Activated CD4-positive, alpha-beta T cell treated with anti-CD3 and anti-CD28 coated beads, Interleukin-2, amount 10 ng/mL, durations not matched to agents 24 days and 14 days (primary cell): Measurements from ENCODE around the gene PRRT1B. TPM values are rescaled to one million over a fixed set of nuclear protein-coding genes. Genes with fewer than 3 reads are reported as not detected.
A peak's percentile ranks its signal among the peaks of the same experiment; 100 is the strongest.
"Not testable (repeated sequence)": the region's sequence is repeated elsewhere in the genome, so short reads cannot be mapped to it uniquely, and the experiment has no call there.

Experiments
- DNase-seq: peaks from one replicate; pipeline ENCODE4 v3.0.0; 2022
- H3K27ac Mint-ChIP-seq: one replicate; pipeline ENCODE4 v1.8.0; 2022; ENCODE audit warnings: mild to moderate bottlenecking, mixed read lengths
- H3K27me3 Mint-ChIP-seq: one replicate; pipeline ENCODE4 v1.8.0; 2022; ENCODE audit warnings: mixed read lengths
- H3K36me3 Mint-ChIP-seq: one replicate; pipeline ENCODE4 v1.8.0; 2022; ENCODE audit warnings: low read depth, mild to moderate bottlenecking, mixed read lengths
- H3K4me1 Mint-ChIP-seq: one replicate; pipeline ENCODE4 v1.8.0; 2021; ENCODE audit warnings: mixed read lengths
- H3K4me3 Mint-ChIP-seq: one replicate; pipeline ENCODE4 v1.8.0; 2022; ENCODE audit warnings: mild to moderate bottlenecking, moderate library complexity, mixed read lengths
- H3K9me3 Mint-ChIP-seq: one replicate; pipeline ENCODE4 v1.8.0; 2021; ENCODE audit warnings: mixed read lengths
- intact Hi-C: fragments of 100-400 bp; cut with micrococcal nuclease; formaldehyde crosslinking; loops from one replicate; pipeline ENCODE4 v1.15.1; 2023
- total RNA-seq: library from RNA; stranded (reverse); gene quantifications from 2 replicates; pipeline ENCODE4 v1.2.3, GENCODE V29; 2022

Gene PRRT1B
- total RNA-seq, 1 donor from 2014 or later, result not detected

DNA sequence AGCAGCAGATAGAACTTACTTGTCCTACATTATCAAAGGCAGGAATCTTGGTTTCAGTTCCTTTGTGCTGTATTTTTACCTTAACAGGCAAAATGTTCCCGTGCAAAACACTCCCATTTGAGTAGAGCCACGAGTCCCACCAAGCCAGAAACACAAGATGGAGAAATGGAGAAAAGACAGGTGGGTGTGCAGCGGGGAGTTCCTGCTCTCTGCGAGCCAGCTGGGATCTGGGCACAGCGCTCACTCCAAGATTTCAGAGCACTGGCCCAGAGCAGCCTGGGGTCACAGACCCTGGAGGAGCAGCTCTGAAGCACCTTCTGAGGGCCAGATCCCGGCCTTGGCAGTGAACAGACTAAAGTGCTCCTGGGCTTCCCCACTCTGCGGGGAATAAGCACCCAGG, 17.1 kb upstream of the PRRT1B start:
- Mint-ChIP-seq H3K36me3 (peaks cover 30% of the 10 kb centered on the region), H3K9me3 (no peaks in the 10 kb centered on the region), H3K4me1 (peaks cover 9% of the 10 kb centered on the region), H3K27me3 (no peaks in the 10 kb centered on the region), H3K27ac (peak overlapping the region; percentile 45), H3K4me3 (peak overlapping the region; percentile 61)
- intact Hi-C loops, result no loop called here
- DNase-seq, result no peak

DNA sequence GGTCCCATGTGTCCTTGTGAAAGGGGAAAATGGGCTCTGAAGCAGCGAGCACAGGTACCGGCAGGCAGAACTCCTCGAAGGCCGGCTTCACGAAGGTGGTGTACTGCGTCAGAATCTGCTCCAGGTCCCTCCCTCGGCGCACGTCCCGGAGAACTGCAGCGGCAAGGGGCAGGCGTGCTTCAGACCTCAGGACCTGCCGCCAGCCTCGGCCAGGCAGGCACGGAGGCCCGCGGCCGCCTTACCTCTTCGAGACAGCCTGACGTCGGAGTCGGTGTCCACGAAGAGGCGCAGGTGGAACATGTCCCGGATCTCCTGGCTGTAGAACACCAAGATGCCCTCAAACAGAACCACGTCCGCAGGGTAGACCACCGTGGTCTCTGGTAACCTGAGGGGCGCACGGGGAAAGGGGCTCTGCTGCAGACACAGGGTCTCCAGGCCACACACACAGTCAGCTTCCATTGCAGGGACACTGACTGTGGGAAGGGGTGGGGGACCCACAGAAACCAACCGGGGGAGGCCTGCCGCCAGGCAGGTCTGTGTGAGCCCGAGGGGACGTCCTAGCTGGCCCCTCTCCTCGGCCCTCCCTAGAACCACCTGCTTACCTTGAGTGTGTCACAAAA, 16.3 kb upstream of the PRRT1B start:
- no peak for DNase-seq
- H3K27ac Mint-ChIP-seq, result no peak overlapping the region
- peaks cover 26% of the 10 kb centered on the region for H3K36me3 Mint-ChIP-seq
- H3K4me1 Mint-ChIP-seq, result peaks cover 9% of the 10 kb centered on the region
- peak overlapping the region; percentile 86 for H3K4me3 Mint-ChIP-seq
- H3K27me3 Mint-ChIP-seq, result no peaks in the 10 kb centered on the region
- intact Hi-C loops, result no loop called here
- no peaks in the 10 kb centered on the region for H3K9me3 Mint-ChIP-seq

DNA sequence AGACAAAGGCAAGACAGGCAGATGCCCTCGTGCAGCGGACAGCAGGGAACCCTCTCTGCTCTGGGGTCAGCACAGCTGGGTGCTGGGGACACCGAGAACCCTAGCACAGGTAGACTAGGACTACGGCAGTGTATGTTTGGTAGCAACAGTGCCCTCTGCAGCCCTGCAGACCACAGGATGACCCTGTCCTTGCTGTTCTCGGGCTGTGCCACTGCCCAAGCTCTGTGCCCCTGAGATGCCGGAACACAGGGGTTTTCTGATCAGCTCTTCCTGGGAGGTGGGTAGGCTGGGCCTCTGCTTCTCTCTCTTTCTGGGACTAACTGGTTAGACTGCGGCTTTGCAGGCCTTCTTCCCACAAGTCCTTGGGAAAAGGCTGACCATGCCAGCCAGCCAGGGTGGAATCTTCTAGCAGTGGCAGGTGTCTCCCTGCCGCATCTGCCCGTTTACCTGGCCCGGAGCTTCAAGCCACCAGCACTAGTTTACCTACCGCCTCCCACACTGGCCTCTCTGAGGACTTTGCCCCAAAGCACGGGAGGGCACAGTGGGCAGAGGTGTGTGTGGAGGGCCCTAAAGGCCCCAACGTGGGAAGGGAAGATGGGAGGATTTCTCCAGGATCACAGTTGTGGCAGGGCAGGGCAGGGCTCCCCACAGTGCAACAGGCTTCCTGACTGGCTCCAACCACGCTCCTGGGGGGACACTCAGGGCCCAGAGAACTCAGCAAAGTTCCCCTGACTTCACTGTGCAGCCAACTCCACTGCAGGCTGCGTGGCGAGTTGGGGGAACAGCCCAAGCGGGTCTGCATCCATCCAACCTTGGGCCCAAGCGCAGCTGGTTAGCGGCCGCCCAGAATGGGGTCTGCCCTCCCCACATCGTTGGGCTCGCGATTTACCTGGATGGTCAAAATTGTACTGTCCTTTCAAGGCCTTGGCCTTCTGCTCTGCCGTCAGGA, 15.5 kb upstream of the PRRT1B start:
- Mint-ChIP-seq H3K9me3 (no peaks in the 10 kb centered on the region), H3K4me1 (peaks cover 14% of the 10 kb centered on the region), H3K36me3 (peaks cover 21% of the 10 kb centered on the region), H3K4me3 (peak overlapping the region; percentile 86), H3K27ac (peak overlapping the region; percentile 79), H3K27me3 (no peaks in the 10 kb centered on the region)
- intact Hi-C loops, result loop anchor here (2.0 kb wide), 1 partner anchor 25 kb away; no protein-coding TSS in a partner anchor
- DNase-seq, result no peak

DNA sequence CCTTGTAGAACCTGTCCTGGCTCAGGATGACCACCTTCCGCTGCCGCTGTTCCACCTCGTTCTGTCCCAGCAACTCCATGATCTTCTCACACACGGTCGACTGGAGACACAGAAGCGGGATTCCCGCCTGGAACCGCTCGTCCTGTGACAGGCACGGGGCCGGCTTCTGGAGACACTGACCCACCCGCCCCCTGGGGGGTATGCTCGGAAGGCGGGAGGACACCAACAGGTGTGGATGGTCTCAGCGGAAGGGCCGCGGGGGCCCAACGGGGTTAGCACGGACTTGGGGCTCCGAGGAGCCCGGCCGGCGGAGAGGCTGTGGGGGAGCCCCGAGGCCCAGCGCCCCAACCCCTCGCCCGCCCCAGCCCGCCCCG, 14.8 kb upstream of the PRRT1B start:
- Mint-ChIP-seq H3K9me3 (no peaks in the 10 kb centered on the region), H3K27ac (peak overlapping the region; percentile 79), H3K4me1 (peaks cover 15% of the 10 kb centered on the region), H3K36me3 (peaks cover 18% of the 10 kb centered on the region), H3K4me3 (peak overlapping the region; percentile 86), H3K27me3 (no peaks in the 10 kb centered on the region)
- peak; percentile 71 for DNase-seq
- intact Hi-C loops, result loop anchor here (2.0 kb wide), 1 partner anchor 26 kb away; no protein-coding TSS in a partner anchor

DNA sequence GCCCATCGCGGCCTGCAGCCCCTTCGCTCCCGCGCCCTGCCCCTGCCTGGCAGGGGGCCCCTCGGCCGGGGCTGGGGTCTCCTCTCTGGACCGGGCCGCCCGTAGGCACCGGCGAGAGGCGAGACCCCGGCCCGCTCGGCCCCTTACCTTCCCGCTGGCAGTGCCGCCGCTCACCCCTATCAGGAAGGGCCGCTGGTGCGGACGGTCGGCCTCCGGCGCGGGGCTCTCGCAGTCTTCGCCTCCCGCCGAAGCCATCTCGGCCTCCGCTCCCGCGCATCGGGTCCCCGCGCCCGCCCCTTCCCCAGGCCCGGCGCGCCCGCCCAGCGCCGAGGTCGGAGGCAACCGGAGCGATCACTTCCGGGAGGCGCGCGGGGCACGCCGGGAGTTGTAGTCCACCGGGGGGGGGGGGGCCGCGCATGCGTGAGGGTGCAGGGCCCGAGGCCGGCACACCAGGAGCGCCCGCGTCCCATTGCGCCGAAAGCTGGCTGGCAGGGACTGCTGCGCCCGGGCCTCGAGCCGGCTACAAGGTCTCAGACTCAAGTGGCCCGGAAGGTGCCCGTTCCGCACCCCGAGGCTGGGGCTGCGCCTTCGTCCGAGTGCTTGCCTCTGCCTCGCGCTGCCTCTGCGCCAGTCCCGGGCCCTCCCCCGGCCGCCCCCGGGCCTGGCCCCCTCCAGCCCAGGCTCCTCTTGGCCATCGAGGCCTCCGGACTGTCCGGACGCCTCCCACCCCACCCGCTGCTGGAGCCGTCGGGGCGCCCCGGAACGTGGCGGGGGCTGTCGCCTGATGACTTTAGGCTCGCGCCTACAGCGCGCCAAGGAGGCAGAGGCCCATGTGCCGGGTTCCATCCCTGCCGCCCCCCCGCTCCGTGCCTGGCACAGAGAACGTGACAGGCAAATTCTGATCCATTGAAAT, 14.1 kb upstream of the PRRT1B start, which contains the start of gene UCK1:
UCK1 (minus strand) TSS at position 344 of the 913 bp plus-strand sequence; CDS start at position 255, 89 bp downstream.
- intact Hi-C loops, result loop anchor here (1.0 to 2.0 kb wide), 2 partner anchors 26 to 406 kb away; partner anchors contain the start of gene NUP214
- peak within 1 kb of the TSS; percentile 79 for H3K27ac Mint-ChIP-seq
- H3K4me3 Mint-ChIP-seq, result peak within 1 kb of the TSS; percentile 86
- H3K9me3 Mint-ChIP-seq, result no peaks in the 10 kb centered on the region
- H3K36me3 Mint-ChIP-seq, result peaks cover 17% of the 10 kb centered on the region
- H3K27me3 Mint-ChIP-seq, result no peaks in the 10 kb centered on the region
- DNase-seq, result peak; percentile 93
- H3K4me1 Mint-ChIP-seq, result peaks cover 15% of the 10 kb centered on the region

DNA sequence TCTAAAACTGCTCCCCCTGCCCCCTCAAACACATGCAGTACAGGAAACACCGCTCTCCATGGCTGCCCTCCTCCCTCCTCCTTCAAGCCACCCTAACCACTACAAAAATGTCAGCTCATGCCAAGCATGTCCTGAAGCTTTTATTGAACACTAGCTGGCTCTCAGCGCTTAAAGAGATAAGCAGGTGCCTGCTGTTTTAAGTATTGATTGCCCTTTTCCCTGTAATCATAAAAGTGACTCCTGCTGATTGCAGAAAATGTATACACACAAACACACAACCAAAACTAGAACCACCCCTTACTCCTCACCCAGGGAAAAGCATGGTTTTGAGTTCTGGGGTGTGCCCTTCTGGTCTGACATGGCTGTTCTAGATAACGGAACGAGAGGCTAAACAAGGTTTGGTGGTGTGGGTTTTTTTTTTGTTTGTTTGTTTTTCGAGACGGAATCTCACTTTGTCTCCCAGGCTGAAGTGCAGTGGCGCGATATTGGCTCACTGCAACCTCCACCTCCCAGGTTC, 10.5 kb upstream of the PRRT1B start:
- H3K27ac Mint-ChIP-seq, result no peak overlapping the region
- H3K4me1 Mint-ChIP-seq, result peaks cover 17% of the 10 kb centered on the region

DNA sequence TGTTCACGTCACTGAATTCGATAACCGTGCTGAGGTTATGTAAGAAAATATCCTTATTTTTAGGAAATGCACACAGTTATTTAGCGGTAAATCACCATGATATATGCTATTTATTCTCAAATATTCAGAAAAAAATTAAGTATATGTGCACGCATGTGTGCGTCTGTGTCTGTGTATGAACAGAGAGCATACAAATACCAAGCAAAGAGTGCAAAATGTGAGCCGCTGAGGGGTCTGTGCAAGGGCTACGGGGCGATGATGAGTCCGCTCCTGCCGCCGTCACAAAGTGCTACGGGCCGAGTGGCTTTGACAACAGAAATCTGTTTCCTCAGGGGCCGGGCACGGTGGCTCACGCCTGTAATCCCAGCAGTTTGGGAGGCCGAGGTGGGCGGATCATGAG, 7.4 kb upstream of the PRRT1B start:
- Mint-ChIP-seq H3K9me3 (peaks cover 4% of the 10 kb centered on the region), H3K36me3 (no peaks in the 10 kb centered on the region)
- DNase-seq, result no peak

More for the DNA sequence above, 10.5 kb upstream of the PRRT1B start:
- Mint-ChIP-seq H3K4me3 (no peak overlapping the region), H3K36me3 (no peaks in the 10 kb centered on the region), H3K9me3 (no peaks in the 10 kb centered on the region), H3K27me3 (no peaks in the 10 kb centered on the region)
- no peak for DNase-seq
- intact Hi-C loops, result no loop called here

DNA sequence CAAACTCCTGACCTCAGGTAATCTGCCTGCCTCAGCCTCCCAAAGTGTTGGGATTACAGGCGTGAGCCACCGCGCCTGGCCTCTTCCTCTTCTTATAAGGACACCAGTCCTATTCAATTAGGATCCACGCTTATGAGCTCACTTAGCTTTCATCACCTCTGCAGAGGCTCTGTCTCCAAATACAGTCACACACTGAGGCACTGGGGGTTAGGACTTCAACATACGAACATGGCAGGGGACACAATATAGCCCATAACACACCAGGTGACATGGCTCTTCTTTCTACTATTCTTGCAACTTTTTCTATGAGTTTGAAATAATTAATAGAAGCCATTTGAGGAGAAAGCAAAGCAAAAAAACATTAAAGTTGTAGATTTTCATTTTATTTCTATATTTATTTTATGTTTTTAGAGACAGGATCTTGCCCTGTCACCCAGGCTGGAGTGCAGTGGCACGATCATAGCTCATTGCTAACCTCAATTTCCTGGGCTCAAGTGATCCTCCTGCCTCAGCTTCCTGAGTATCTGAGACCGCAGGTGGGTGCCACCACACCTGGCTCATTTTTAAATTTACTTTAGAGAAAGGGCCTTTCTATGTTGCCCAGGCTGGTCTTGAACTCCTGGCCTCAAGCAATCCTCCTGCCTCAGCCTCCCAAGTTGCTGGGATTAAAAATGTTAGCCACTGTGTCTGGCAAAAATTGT, 6.0 kb upstream of the PRRT1B start:
- Mint-ChIP-seq H3K36me3 (peaks cover 7% of the 10 kb centered on the region), H3K4me3 (no peak overlapping the region), H3K4me1 (peaks cover 14% of the 10 kb centered on the region), H3K27me3 (peaks cover 11% of the 10 kb centered on the region), H3K9me3 (peaks cover 11% of the 10 kb centered on the region), H3K27ac (no peak overlapping the region)
- intact Hi-C loops, result no loop called here
- DNase-seq, result no peak

More for the DNA sequence above, 7.4 kb upstream of the PRRT1B start:
- Mint-ChIP-seq H3K4me3 (no peak overlapping the region), H3K27me3 (peaks cover 3% of the 10 kb centered on the region), H3K4me1 (peaks cover 15% of the 10 kb centered on the region), H3K27ac (no peak overlapping the region)
- intact Hi-C loops, result no loop called here

DNA sequence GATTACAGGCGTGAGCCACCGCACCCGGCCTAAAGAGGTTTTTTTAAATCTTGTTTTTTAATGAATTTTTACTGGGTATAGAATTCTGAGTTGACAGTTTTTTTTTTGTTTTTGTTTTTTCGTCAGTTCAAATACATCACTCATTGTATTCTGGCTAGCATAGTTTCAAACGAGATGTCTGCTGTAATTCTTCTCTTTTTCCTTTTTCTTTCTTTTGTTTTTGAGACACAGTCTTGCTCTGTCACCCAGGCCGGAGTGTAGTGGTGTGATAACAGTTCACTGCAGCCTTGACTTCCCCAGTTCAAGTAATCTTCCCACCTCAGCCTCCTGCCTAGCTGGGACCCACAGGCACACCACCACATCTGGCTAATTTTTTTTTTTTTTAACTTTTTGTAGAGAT, 2.2 kb upstream of the PRRT1B start:
- no peak overlapping the region for H3K4me3 Mint-ChIP-seq
- intact Hi-C loops, result no loop called here
- peaks cover 9% of the 10 kb centered on the region for H3K4me1 Mint-ChIP-seq
- no peak overlapping the region for H3K27ac Mint-ChIP-seq
- peaks cover 13% of the 10 kb centered on the region for H3K9me3 Mint-ChIP-seq
- H3K27me3 Mint-ChIP-seq, result peaks cover 41% of the 10 kb centered on the region
- DNase-seq, result no peak
- peaks cover 9% of the 10 kb centered on the region for H3K36me3 Mint-ChIP-seq

DNA sequence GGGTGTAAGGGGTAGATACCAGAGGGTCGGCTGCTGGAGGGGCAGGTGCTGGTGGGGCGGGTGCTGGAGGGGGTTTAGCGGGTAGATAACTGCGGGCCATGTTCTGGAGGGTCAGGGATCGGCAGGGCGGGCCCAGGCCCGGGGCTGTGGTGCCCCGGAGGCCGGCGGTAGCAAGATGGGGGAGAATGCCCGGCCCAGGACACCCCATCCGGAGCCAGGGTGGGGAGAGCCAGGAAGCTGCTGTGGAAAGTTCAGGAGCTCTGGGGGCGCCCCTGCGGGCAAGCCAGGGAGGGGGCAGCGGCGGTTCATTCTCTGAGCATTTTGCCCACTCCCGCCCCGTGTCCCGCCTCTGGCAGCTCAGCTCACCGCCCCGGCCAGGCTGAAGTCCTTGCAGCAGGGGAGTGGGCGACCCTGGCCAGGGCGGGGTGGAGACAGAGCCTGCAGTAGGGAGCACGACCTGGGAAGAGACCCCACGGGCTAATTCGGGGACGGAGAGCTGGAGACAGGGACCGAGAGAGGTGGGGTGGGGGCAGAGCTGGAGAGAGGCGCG, 538 bp downstream of the PRRT1B start:
- intact Hi-C loops, result no loop called here
- peaks cover 2% of the 10 kb centered on the region for H3K4me1 Mint-ChIP-seq
- peaks cover 66% of the 10 kb centered on the region for H3K27me3 Mint-ChIP-seq
- peaks cover 9% of the 10 kb centered on the region for H3K36me3 Mint-ChIP-seq
- H3K4me3 Mint-ChIP-seq, result peak overlapping the region; percentile 48
- H3K27ac Mint-ChIP-seq, result no peak overlapping the region
- H3K9me3 Mint-ChIP-seq, result peaks cover 13% of the 10 kb centered on the region
- no peak for DNase-seq

DNA sequence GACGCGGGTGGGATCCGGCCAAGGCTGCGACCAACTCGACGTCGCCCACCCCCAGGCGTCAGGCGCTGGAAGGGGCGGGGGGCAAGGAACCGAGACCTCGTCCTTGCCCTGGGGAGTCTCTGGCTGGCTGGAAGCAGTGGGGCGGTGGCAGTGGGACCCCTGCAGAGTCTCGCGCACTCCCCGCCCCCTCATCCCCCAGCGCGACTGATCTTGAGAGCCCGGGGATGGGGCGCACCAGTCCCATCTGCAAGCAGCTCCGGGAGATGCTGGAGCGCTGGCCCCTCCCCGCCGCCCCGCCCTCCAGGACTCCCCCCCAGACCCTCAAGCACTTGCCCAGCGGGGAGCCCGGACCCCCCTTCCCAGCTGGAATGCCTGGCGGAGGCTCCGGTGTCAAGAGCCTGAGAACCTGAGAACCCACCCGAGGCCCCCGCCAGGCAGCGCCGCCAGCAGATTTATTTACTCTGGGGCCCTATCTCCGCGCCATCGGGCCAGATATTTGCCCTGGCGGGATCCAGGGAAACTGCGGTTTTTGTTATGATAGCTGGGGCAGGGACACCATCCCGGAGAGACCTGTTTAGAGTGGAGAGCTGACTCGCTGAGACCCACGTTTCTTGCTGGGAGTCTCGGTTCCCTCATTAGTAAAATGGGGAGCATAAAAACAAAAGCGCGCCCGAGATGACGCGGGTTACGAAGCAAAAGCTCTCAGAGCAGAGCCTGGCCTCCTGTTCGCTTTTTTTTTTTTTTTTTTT, 1.2 kb downstream of the PRRT1B start:
- intact Hi-C loops, result no loop called here
- Mint-ChIP-seq H3K27me3 (peaks cover 69% of the 10 kb centered on the region), H3K4me3 (peak overlapping the region; percentile 71), H3K27ac (no peak overlapping the region), H3K36me3 (peaks cover 9% of the 10 kb centered on the region), H3K4me1 (peaks cover 2% of the 10 kb centered on the region), H3K9me3 (peaks cover 13% of the 10 kb centered on the region)
- DNase-seq, result no peak

DNA sequence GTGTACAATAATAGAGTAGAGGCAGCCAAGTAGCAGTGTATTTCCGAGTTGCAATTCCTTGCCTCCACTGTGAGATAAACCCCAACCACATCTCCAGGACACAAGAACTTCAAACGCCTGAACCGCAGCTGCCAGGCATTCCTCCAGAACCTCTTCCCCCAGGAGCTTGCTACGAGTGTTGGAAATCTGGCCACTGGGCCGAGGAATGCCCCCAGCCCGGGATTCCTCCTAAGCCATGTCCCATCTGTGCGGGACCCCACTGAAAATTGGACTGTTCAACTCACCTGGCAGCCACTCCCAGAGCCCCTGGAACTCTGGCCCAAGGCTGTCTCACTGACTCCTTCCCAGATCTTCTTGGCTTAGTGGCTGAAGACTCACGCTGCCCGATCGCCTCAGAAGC, 3.9 kb downstream of the PRRT1B start:
- H3K4me3 Mint-ChIP-seq, DNase-seq, H3K4me1 Mint-ChIP-seq, H3K27ac Mint-ChIP-seq, H3K36me3 Mint-ChIP-seq, intact Hi-C loops, H3K9me3 Mint-ChIP-seq: not testable (repeated sequence)
- H3K27me3 Mint-ChIP-seq, result peaks cover 79% of the 10 kb centered on the region
